Skeletal muscle tissue (tissue), 4 donors: ENCODE measurements around the gene LHX4. TPM values are rescaled to one million over a fixed set of nuclear protein-coding genes. Genes with fewer than 3 reads are reported as not detected.
A peak's percentile ranks its signal among the peaks of the same experiment; 100 is the strongest.

ENCODE experiments used
- H3K27ac ChIP-seq: one replicate; pipeline ENCODE4 v1.7.0; 2013; ENCODE audit warnings: mild to moderate bottlenecking, low read depth, low read length, inconsistent platforms
- H3K27me3 ChIP-seq, 3 donors: one replicate each; pipeline ENCODE4 v1.7.0; 2013; ENCODE audit warnings: low read length in 3 of 3; ENCODE audit not compliant: control insufficient read depth in 3 of 3, insufficient read depth in 3 of 3
- H3K36me3 ChIP-seq, 3 donors: one replicate each; pipeline ENCODE4 v1.7.0; 2013; ENCODE audit warnings: low read length in 3 of 3; ENCODE audit not compliant: control insufficient read depth in 3 of 3, insufficient read depth in 3 of 3
- H3K4me1 ChIP-seq, 3 donors: one replicate each; pipeline ENCODE4 v1.7.0; 2013; ENCODE audit warnings: low read length in 3 of 3, mild to moderate bottlenecking in 3 of 3; ENCODE audit not compliant: control insufficient read depth in 3 of 3, insufficient read depth in 3 of 3
- H3K4me3 ChIP-seq, 3 donors: one replicate each; pipeline ENCODE4 v1.7.0; 2013; ENCODE audit warnings: low read length in 3 of 3
- H3K9ac ChIP-seq, 3 donors: one replicate each; pipeline ENCODE4 v1.7.0; 2013; ENCODE audit warnings: low read length in 3 of 3, mild to moderate bottlenecking in 3 of 3, moderate library complexity in 2 of 3, low read depth in 1 of 3
- H3K9me3 ChIP-seq, 3 donors: one replicate each; pipeline ENCODE4 v1.7.0; 2013; ENCODE audit warnings: low read length in 3 of 3; ENCODE audit not compliant: control insufficient read depth in 3 of 3
- total RNA-seq: library from RNA; depleted of rRNA; stranded (reverse); fragments of >200 nt; gene quantifications from one replicate; pipeline ENCODE4 v1.2.3, GENCODE V29; 2014
- donor health status: Osteomylitis.

Gene LHX4
- total RNA-seq = not detected

DNA sequence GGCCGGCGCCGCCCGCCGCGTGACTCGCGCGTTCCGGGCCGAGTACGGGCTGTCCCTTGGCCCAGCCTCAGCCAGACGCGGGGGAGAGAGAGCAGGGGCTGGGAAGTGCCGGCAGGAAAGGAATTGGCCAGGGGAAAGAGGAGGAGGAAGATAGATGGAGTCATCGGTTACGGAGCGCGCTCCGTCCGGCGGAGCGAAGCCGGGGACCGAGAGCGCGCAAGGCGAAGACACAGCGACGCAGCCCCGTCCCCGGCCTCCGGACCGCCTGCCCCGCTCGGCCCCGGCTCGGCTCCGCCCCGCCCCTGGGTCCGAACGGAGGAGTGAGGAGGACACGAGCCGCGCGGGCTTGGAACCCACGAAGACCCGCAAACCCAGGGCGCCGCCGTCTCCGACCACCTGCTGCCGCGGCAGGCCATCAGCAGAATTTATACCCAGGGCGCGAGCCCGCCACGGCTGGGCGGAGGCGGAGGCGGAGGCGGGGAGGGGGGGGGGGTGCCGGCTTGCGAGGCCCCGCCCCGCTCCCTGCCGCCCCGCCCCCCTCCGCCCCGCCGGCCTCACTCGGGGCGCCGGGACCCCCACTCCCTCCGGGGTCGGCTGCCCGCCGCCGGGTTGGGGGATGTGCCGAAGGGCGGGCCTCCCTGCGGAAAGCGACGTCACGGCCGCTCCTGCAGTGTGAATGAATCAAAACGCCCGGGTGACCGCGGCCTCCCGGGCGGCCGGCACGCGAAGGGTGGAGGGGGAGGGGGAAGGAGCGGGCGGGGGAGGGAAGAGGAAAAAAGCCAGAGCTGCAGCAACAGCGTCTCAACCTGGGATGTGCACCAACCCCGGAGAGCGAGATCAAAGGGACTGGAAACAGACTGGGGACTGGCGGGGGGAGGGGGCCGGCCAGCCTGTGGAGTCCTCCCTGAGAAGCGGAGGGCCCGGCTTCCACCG, at the start of gene LHX4:
Gene LHX4, plus strand, starts transcription at position 782 of the 933 bp plus-strand sequence. CDS start 266 bp downstream, outside the sequence.
- Histone ChIP-seq H3K9ac (peak within 1 kb of the TSS in 1 of 3 donors; percentile 50), H3K36me3 (no peaks in the 10 kb centered on the region), H3K27me3 (peaks cover 79 to 89% (median 83%) of the 10 kb centered on the region in 3 donors), H3K4me1 (peaks cover 38 to 46% (median 39%) of the 10 kb centered on the region in 3 donors), H3K9me3 (no peaks in the 10 kb centered on the region), H3K27ac (no peak within 1 kb of the TSS), H3K4me3 (peak within 1 kb of the TSS; percentile 63 to 67 (median 65))

DNA sequence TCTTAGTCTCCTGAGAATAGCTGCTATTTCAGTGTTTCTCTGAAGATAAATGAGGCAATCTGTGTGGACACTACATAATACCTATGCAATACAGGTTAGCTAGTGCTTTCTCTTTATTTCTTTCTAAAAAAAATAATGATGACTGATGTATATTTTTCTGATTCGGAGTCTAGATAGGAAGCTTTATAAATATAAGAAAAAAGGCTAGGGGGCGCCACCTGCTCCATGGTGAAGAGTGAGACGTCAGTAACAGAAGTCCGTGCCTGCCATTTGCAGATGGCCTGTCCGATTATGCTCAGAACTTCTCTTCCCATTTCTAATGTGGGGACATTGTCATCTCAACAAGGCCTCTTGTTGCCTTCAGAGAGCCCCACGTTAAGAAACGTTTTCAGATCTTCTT, 49.0 kb upstream of the LHX4 start:
- no peaks in the 10 kb centered on the region for H3K9me3 ChIP-seq
- no peak overlapping the region for H3K4me3 ChIP-seq
- H3K36me3 ChIP-seq = peaks cover 25 to 34% (median 28%) of the 10 kb centered on the region in 3 donors
- no peaks in the 10 kb centered on the region for H3K4me1 ChIP-seq
- H3K27me3 ChIP-seq = no peaks in the 10 kb centered on the region
- H3K27ac ChIP-seq = no peak overlapping the region
- H3K9ac ChIP-seq = no peak overlapping the region

DNA sequence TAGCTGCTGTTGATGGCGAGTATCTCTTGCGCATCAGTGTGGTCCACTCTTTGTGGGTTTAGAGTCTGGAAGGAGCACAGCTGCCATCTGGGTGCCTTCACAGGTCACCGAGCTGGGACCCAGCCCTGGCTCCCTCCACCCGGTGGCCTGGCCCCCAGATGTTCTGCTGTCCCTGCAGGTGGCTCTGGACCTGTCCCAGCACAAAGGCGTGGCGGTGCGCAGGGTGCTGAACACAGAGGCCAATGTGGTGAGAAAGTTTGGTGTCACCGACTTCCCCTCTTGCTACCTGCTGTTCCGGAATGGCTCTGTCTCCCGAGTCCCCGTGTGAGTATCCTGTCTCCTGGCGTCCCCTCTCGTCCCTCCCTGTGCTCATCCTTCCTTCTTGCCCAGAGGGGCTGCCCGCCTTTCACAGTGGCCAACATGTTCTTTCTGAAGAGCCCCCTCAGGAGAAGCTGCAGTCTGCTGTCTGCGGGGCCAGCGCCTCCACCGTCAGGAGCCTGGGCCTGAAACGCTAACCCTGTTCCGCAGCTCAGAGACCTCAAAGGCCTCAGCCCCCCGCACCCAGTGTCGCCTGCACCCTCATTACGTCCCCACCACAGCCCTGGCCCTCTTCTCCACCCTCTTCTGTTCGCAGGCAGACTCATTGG, 47.9 kb upstream of the LHX4 start:
- no peak overlapping the region for H3K27ac ChIP-seq
- peaks cover 35 to 45% (median 36%) of the 10 kb centered on the region in 3 donors for H3K36me3 ChIP-seq
- H3K27me3 ChIP-seq = no peaks in the 10 kb centered on the region
- H3K9me3 ChIP-seq = no peaks in the 10 kb centered on the region
- no peak overlapping the region for H3K9ac ChIP-seq
- no peaks in the 10 kb centered on the region for H3K4me1 ChIP-seq
- H3K4me3 ChIP-seq = no peak overlapping the region

DNA sequence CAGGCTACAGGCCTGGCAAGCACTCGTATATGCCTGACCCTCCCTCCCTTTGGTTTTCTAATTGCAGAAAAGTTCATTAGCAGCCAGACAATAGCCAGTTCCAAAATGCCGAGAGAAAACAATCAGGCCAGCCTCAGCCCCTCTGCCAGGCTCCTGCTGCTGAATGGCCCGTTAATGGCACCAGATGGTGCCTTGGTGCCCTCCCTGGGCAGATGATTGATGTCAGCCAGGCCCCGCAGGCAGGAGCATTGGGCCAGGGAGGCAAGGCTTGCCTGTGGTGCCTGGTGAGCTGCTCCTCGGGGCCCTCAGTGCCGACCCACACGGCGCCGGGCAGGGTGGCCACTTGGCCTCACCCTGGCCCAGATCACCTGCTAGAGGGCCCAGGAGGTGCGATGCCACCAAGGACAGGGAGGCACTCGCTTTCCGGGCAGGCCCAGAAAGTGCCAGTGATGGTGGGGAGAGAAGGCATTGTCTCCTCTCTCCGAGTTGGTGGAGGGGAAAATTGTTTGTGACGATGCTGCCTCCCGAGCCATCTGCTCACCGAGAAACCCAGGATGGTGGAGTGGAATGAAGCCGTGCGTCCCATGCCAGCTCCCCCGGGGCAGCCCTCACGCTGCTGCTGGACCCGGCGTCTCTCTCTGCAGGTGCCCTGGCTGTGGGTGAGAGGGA, 47.3 kb upstream of the LHX4 start:
- Histone ChIP-seq H3K27me3 (no peaks in the 10 kb centered on the region), H3K9me3 (no peaks in the 10 kb centered on the region), H3K4me1 (no peaks in the 10 kb centered on the region), H3K27ac (no peak overlapping the region), H3K36me3 (peaks cover 41 to 51% (median 42%) of the 10 kb centered on the region in 3 donors), H3K9ac (no peak overlapping the region), H3K4me3 (no peak overlapping the region)

DNA sequence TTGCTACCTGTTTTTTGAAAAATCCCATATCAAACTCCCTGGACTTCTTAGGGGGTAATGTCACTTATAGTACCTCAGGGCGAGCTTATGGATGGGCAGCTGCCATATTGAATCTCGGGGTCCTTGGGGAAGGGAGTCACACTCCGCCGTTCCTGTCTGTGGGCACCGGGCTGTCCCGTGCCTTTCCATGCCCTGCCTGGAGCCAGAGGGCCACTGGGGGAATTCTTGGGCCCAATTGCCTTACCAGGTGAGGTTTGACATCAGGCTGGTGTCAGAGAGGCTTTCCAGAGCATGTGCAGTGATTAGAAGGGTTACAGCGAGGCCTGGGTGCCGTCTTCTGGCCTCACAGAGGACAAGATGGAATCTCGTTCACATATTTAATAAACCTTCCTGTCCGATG, 46.6 kb upstream of the LHX4 start:
- Histone ChIP-seq H3K4me1 (no peaks in the 10 kb centered on the region), H3K27ac (no peak overlapping the region), H3K9me3 (no peaks in the 10 kb centered on the region), H3K36me3 (peaks cover 42 to 54% (median 44%) of the 10 kb centered on the region in 3 donors), H3K9ac (no peak overlapping the region), H3K27me3 (no peaks in the 10 kb centered on the region), H3K4me3 (no peak overlapping the region)

DNA sequence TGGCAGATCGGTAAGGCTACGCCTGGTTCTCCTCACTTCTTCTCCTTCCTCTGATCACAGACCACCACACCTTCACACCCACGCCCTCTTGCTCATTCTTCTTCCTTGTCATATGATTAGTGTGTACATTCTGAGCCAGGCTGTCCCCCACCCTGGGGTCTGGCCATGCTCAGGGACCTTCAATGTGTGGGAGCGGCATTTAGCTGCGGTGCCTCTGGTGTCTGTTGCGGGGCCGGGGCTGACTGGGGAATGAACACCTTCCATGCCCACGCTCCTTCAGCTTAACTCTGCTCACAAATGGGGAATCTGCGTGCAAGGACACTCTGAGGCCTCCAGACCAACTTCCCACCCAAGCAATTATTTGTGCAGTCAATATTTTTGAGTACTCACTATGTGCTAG, 46.0 kb upstream of the LHX4 start:
- Histone ChIP-seq H3K27ac (no peak overlapping the region), H3K4me3 (no peak overlapping the region), H3K9me3 (no peaks in the 10 kb centered on the region), H3K4me1 (no peaks in the 10 kb centered on the region), H3K27me3 (no peaks in the 10 kb centered on the region), H3K36me3 (peaks cover 48 to 60% (median 48%) of the 10 kb centered on the region in 3 donors), H3K9ac (no peak overlapping the region)

DNA sequence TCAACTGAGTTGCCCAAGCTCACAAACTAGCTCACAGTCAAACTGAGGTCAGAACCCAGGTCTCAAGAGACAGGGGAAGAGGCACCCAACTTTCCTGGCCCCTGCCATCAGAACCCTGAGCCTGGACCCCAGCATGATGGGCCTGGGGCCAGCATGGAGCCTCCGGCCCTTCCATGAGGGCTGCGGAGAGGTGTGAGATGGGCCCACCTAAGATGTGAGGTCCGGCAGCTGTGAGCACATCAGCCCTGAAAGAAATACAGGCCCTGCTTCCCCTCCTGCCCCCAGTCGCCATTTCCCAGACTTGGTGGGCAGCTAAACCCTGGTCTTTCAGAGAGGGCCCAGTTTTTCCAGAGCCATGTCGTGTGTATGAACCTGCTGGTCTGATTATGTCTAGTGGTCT, 44.8 kb upstream of the LHX4 start:
- Histone ChIP-seq H3K27ac (no peak overlapping the region), H3K9me3 (no peaks in the 10 kb centered on the region), H3K9ac (no peak overlapping the region), H3K4me1 (no peaks in the 10 kb centered on the region), H3K4me3 (no peak overlapping the region), H3K27me3 (no peaks in the 10 kb centered on the region), H3K36me3 (peaks cover 55 to 67% (median 57%) of the 10 kb centered on the region in 3 donors)

DNA sequence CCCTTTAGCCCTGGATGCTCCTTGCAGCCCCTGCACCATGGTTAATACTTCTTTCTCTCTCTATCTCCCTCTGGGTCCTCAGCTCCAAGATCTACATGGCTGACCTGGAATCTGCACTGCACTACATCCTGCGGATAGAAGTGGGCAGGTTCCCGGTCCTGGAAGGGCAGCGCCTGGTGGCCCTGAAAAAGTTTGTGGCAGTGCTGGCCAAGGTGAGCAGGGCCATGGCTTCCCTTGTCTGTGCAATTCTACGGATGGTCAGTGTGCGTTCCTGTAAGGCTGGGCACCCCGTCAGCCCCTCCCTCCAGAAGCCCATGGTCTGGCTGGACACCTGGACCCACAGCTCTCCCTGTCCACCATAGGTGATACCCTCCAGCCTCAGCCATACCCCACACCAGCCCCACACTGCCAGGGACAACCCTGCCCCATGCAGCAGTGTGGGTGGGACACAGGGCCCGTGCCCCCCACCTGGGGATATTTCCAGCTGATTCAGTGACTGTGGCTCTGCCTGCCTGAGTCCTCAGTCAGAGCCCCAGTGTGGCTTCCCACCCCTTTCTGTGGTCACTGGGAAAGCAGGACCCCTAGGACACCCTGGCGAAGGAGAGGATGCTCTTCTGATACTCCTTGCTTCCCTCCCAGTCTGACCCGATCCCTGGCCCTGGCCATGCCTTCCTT, 44.0 kb upstream of the LHX4 start:
- no peaks in the 10 kb centered on the region for H3K9me3 ChIP-seq
- no peak overlapping the region for H3K27ac ChIP-seq
- no peaks in the 10 kb centered on the region for H3K27me3 ChIP-seq
- H3K4me3 ChIP-seq = no peak overlapping the region
- H3K36me3 ChIP-seq = peaks cover 63 to 75% (median 64%) of the 10 kb centered on the region in 3 donors
- no peaks in the 10 kb centered on the region for H3K4me1 ChIP-seq
- H3K9ac ChIP-seq = no peak overlapping the region

DNA sequence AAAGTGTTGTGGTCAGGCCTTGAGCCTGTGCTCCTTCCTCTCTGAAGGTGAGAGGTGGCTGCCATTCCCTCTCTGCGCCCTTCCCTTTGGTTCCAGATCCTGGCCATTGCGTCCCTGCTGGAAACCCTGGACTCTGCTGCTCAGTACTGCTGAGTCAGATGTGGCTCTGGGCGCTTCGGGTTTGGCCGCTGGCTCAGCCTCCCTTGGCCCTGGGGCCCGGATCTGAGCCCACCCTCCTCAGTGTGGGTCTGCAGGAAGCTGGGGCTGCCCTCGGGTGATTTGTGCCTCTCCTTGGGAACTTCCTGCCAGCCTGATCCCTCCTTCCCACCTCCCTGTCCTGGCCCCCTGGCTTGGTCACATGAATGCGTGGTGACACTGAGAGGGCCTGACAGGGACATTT, 43.2 kb upstream of the LHX4 start:
- H3K4me3 ChIP-seq = no peak overlapping the region
- H3K36me3 ChIP-seq = peaks cover 68 to 80% (median 70%) of the 10 kb centered on the region in 3 donors
- no peak overlapping the region for H3K9ac ChIP-seq

More for the DNA sequence above, 43.2 kb upstream of the LHX4 start:
- H3K27me3 ChIP-seq = no peaks in the 10 kb centered on the region
- no peak overlapping the region for H3K27ac ChIP-seq
- no peaks in the 10 kb centered on the region for H3K9me3 ChIP-seq
- no peaks in the 10 kb centered on the region for H3K4me1 ChIP-seq
